ENCODE data around the gene ROMO1.
A peak's percentile ranks its signal among the peaks of the same experiment; 100 is the strongest.
"Not testable (repeated sequence)": the region's sequence is repeated elsewhere in the genome, so short reads cannot be mapped to it uniquely, and the experiment has no call there.

ROMO1 gene

DNA sequence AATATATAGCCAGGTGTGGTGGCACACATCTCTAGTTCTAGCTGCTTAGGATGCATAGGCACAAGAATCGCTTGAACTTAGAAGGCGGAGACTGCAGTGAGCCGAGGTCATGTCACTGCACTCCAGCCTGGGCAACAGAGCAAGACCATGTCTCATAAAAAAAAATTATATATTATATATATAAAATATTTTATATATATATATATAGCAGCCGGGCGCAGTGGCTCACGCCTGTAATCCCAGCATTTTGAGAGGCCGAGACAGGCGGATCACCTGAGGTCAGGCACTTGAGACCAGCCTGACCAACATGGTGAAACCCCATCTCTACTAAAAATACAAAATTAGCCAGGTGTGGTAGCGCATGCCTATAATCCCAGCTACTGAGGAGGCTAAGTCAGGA is 13.8 kb upstream of the ROMO1 start:
- not testable (repeated sequence) for DNase-seq

GRCh38 chr20:35686872-35687271 is 12.3 kb upstream of the ROMO1 start:
- DNase-seq: not testable (repeated sequence)

DNA sequence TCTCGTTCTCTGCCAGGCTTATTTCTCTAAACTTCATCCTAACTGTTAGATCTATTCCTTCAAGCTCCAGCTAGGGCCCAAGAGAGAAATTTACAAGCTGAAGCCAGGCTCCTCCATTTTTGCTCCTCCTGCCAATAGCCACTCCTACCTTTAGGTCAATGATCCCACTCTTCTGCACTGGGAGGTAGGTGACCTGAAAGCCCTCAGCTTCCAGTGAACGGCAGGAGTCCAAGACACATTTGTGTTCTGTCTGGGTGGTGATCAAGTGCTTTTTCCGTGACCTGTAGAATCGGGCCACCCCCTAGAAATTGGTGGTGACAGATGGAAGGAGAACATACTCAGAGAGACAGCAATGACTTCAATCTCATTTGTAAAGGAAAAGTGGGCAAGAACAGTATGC is 8.9 kb upstream of the ROMO1 start:
- DNase-seq: no peak

- DNase-seq: no peak
Observed at GRCh38 chr20:35695245-35695749, 3.9 kb upstream of the ROMO1 start.

DNA sequence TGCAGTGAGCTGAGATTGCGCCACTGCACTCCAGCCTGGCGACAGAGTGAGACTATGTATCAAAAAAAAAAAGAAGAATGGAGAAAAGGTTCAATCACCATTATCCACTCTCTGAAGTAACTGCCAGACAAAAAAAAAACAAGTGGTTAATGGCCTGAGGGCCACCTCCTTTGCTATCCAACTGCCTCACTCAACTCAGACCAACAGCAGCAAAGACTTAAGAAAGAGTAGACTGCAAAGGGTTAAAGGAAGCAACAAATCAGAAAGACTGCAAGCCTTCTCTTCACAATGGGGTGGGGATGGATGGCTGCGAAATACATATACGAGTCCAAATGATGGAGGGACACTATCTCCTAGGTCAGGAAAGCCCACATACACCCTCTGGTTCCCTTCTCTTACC is 3.2 kb upstream of the ROMO1 start:
- no peak for DNase-seq

DNA sequence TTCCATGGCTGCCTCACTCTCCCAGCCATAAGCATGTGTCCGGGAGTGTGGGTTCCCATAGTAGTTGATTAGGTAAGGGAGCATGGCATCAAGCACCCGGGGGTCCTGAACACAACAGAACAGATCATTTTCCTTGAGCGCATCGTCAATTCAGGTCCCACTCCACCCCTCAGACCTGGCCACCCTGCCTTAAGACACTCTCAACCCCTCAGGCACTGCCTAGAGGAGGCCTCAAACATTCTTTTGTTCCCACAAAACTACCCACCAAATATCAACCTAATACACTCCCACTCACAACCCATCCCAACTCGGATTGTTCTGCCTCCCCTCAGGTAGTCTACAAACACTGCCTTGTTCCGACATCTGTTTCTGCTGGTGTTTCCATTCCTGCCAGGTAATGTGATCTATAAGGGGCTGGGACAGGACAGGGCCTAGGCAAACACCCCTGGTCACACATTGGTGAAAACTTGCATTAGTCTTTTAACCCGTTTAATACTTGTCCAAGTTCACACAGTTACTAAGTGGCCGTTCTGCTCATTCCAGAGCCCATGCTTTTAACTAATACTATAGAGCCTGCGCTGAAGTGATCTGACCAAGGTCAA is 1.4 kb upstream of the ROMO1 start:
- DNase-seq: no peak

- peak; percentile 10 for DNase-seq
Observed at GRCh38 chr20:35698298-35699126, 693 bp upstream of the ROMO1 start.

- no peak for DNase-seq
Observed at GRCh38 chr20:35699957-35700624, 886 bp downstream of the ROMO1 start.

DNA sequence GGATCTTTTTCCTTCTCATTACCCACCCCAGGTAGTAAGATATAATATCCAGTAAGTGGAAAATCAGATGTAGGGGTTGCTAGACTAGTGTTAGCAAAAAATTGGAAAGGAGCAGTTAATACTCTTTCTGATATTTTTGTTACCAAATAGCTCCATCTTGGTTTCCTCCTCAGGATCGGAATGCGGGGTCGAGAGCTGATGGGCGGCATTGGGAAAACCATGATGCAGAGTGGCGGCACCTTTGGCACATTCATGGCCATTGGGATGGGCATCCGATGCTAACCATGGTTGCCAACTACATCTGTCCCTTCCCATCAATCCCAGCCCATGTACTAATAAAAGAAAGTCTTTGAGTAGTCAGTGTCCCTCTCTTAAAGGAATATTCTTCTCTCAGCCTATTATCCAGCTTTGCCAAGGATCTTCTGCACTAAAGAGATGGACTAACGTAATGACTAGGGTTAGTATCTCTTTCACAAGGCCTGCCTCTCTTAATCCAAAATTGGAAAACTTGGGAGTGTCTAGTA is 1.5 kb downstream of the ROMO1 start:
- DNase-seq: no peak

DNA sequence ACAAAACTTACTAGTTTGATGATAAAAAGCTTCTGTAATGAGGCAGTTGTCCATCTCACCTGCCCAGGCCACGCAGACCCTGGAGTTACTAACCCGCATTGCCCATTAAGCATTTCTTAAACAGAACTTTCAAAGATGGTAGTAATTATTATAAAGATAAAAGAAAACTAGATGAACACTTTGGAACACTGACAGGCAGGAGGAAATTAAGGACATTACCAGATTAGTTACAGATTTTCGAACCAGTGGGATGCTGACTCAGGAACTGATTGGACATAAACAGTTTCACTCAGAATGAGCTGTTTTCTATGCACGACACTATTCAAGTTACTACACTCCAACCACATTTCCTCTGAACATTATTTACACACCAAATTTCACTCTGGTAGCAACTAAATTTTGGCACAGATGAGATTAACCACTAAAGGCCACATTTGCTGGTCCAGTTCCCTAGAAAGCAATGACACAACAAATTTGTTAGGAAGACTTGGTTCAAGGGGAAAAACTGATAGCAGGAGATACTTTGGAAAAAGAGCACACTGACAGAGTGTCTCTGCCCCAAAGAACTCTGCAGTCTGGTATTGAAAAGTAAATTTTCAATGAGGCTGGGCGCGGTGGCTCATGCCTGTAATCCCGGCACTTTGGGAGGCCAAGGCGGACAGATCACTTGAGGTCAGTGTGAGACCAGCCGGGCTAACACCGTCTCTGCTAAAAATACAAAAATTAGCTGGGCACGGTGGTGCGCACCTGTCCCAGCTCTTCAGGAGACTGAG is 3.0 kb downstream of the ROMO1 start:
- DNase-seq: no peak

GRCh38 chr20:35702824-35703695 is 3.9 kb downstream of the ROMO1 start:
- DNase-seq: no peak

- DNase-seq: no peak
Observed at GRCh38 chr20:35704514-35705261, 5.5 kb downstream of the ROMO1 start.

GRCh38 chr20:35705894-35706293 is 6.7 kb downstream of the ROMO1 start:
- not testable (repeated sequence) for DNase-seq

DNA sequence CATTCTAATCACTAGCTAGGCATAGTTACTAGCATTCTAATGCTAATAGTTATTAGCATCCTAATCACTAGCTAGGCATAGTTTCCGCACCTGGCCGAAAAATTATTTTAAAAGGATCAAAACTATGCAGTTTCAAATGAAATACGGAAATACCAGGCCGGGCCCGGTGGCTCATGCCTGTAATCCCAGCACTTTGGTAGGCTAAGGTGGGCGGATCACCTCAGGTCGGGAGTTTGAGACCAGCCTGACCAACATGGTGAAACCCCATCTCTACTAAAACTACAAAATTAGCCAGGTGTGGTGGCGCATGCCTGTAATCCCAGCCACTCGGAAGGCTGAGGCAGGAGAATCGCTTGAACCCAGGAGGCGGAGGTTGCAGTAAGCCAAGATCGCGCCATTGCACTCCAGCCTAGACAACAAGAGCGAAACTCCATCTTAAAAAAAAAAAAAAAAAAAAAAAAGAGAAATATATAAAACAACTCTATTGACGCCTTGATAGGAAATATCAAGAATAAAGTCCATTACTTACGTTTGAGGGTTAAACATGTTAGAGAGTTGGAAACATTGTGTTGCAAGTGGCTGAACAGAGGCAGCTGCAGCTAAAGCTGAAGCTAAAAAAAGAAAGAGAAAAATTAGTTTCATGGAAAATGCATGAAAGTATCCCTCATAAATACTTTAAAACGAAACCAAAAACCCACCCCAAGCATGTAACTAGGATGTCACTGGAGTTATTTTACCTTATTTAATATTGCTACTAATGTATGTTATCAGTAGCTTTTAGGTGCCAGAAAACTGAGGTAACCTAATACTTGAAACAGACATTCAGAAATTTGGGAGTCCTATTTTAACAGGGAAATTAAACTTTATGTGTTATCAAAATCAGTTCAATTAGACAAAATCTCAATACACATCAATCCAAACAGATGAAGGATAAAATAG is 7.7 kb downstream of the ROMO1 start:
- not testable (repeated sequence) for DNase-seq

DNA sequence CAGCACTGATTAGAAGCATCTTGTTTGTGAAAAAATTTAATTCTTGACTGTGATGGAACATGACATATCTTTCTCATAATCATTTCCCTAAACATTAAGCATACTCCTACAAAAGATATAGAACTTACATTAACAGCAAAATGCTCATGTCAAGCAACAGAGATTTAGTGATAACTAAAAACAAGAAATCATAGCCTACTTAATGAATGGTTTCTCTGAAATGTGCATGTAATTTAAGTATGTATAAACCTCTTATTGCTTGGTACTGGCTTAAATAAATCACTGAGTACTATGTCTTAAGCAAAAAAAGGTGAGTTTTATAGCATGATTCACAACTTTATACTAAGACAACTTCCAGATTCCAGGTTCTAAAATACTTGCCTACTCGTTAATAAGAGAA is 9.3 kb downstream of the ROMO1 start:
- DNase-seq: no peak

- DNase-seq: no peak
Observed at GRCh38 chr20:35709259-35709658, 10.1 kb downstream of the ROMO1 start.

DNA sequence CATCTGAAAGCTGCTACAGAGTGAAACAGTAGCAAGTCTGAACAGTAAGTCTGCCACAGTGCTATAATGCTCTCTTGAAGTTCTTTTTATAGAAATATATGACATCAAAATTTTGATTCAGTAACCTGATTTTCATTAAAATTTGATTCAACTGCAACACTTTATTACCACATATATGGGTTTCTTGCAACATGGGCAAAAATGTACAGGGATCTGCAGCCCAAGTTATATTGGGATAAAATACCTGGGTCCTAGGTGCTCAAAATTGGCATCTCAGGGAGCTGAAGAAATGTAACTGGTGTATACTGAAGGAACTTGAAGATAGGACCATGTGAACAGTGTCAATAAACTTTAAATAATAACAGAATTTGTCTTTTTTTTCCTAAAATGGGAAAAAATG is 10.8 kb downstream of the ROMO1 start:
- no peak for DNase-seq

- DNase-seq: no peak
Observed at GRCh38 chr20:35710884-35711587, 11.8 kb downstream of the ROMO1 start.

GRCh38 chr20:35711588-35712209 is 12.5 kb downstream of the ROMO1 start:
- DNase-seq: no peak
